Endodermal cell (in vitro differentiated cells): ENCODE data around the gene SCGB1A1. TPM values are rescaled to one million over a fixed set of nuclear protein-coding genes. Genes with fewer than 3 reads are reported as not detected.

Source experiments
- DNase-seq: peaks from one replicate; pipeline ENCODE4 v3.0.0-alpha.2; 2017
- H3K27ac ChIP-seq: 2 replicates; pipeline ENCODE4 v1.5.1; 2013; ENCODE audit warnings: mild to moderate bottlenecking, low read depth, low read length, moderate library complexity
- H3K27me3 ChIP-seq: 2 replicates; pipeline ENCODE4 v1.6.1; 2013; ENCODE audit warnings: mild to moderate bottlenecking, low read length, moderate library complexity; ENCODE audit not compliant: insufficient read depth, control insufficient read depth, poor library complexity, severe bottlenecking
- H3K36me3 ChIP-seq: 2 replicates; pipeline ENCODE4 v1.7.0; 2013; ENCODE audit warnings: mild to moderate bottlenecking, low read length, moderate library complexity; ENCODE audit not compliant: control insufficient read depth, insufficient read depth
- H3K4me1 ChIP-seq: one replicate; pipeline ENCODE4 v1.7.0; 2013; ENCODE audit warnings: low read length; ENCODE audit not compliant: control insufficient read depth, insufficient read depth
- H3K4me3 ChIP-seq: 2 replicates; pipeline ENCODE4 v1.5.1; 2013; ENCODE audit warnings: mild to moderate bottlenecking, low read length, moderate library complexity
- H3K9ac ChIP-seq: 2 replicates; pipeline ENCODE4 v1.6.1; 2013; ENCODE audit warnings: mild to moderate bottlenecking, low read length, moderate library complexity; ENCODE audit not compliant: poor library complexity, severe bottlenecking; ENCODE audit errors: extremely low read depth
- H3K9me3 ChIP-seq: 2 replicates; pipeline ENCODE4 v1.6.1; 2013; ENCODE audit warnings: mild to moderate bottlenecking, low read length, moderate library complexity; ENCODE audit not compliant: control insufficient read depth
- H3K27ac Mint-ChIP-seq: 2 replicates; pipeline ENCODE4 v1.8.0; 2020; ENCODE audit warnings: mixed read lengths
- H3K27me3 Mint-ChIP-seq: 2 replicates; pipeline ENCODE4 v1.8.0; 2021; ENCODE audit warnings: mild to moderate bottlenecking, mixed read lengths; ENCODE audit not compliant: insufficient read depth
- H3K36me3 Mint-ChIP-seq: 2 replicates; pipeline ENCODE4 v1.8.0; 2020; ENCODE audit warnings: low read depth, mixed read lengths
- H3K4me1 Mint-ChIP-seq: 2 replicates; pipeline ENCODE4 v1.8.0; 2020; ENCODE audit warnings: mixed read lengths
- H3K4me3 Mint-ChIP-seq: 2 replicates; pipeline ENCODE4 v1.8.0; 2020; ENCODE audit warnings: mild to moderate bottlenecking, moderate library complexity, mixed read lengths
- H3K9me3 Mint-ChIP-seq: 2 replicates; pipeline ENCODE4 v1.8.0; 2020; ENCODE audit warnings: mild to moderate bottlenecking, mixed read lengths
- CTCF ChIP-seq: fragments of 200-600 bp; sonication (generic); conservative IDR thresholded peaks from 2 replicates; pipeline ENCODE4 v1.5.0; 2021; ENCODE audit warnings: antibody characterized with exemption, mild to moderate bottlenecking
- WGBS, 2 experiments: methylation state at CpG; one replicate each; pipeline versions ENCODE4 v1.1.5 to v1.1.7; 2013; ENCODE audit warnings: missing lambda C conversion rate in 2 of 2, mixed read lengths in 1 of 2; ENCODE audit not compliant: insufficient coverage in 1 of 2, insufficient read length in 1 of 2; 5-methylcytosine and 5-hydroxymethylcytosine counted together
- total RNA-seq, 2 donors: library from RNA; stranded (reverse); fragmentation: NEBNext Ultra II Directional in 1 of 2; extraction: Animal tissue kit (Norgen Biotek cat#: 25700) in 1 of 2; gene quantifications; 2 replicates in 1 of 2; 3 replicates in 1 of 2; pipeline ENCODE4 v1.2.1, GENCODE V29; 2021

SCGB1A1 gene
- total RNA-seq, 2 donors from 2014 or later, result not detected

DNA sequence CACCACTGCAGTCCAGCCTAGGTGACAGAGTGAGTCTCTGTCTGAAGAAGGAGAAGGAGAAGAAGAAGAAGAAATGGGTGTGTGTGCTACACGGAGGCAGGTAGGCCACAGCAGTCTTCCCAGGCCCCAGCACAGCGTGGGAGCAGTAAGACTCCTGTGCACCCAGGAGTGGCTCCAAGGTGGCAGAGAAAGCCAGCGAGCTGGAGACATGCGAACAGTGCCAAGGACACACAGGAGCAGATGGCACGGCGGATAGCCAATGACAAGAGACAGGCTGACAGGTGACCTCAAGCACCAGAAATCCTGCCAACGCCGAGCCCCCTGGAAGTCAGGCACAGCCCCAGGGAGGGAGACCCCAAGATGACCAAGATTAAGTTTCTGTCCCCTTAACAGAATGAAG lies 9.0 kb upstream of the SCGB1A1 start:
- H3K27me3 ChIP-seq, result no peaks in the 10 kb centered on the region
- H3K36me3 Mint-ChIP-seq, result no peaks in the 10 kb centered on the region
- H3K4me3 Mint-ChIP-seq, result no peak overlapping the region
- peaks cover 2% of the 10 kb centered on the region for H3K4me1 Mint-ChIP-seq
- no peak overlapping the region for H3K9ac ChIP-seq
- no peaks in the 10 kb centered on the region for H3K36me3 ChIP-seq
- DNase-seq, result no peak
- no peaks in the 10 kb centered on the region for H3K9me3 Mint-ChIP-seq
- peaks cover 1% of the 10 kb centered on the region for H3K27me3 Mint-ChIP-seq
- no peak overlapping the region for H3K27ac ChIP-seq
- no peak for TF ChIP-seq CTCF
- WGBS, 2 experiments, result 94% methylated on average over 6 to 8 of the region's 8 CpGs
- H3K9me3 ChIP-seq, result no peaks in the 10 kb centered on the region
- no peak overlapping the region for H3K27ac Mint-ChIP-seq
- H3K4me3 ChIP-seq, result no peak overlapping the region
- peaks cover 4% of the 10 kb centered on the region for H3K4me1 ChIP-seq

- Mint-ChIP-seq H3K4me1 (peaks cover 2% of the 10 kb centered on the region), H3K27ac (no peak overlapping the region), H3K4me3 (no peak overlapping the region), H3K27me3 (peaks cover 1% of the 10 kb centered on the region), H3K9me3 (peaks cover 2% of the 10 kb centered on the region), H3K36me3 (no peaks in the 10 kb centered on the region)
- no peak overlapping the region for H3K4me3 ChIP-seq
- H3K9me3 ChIP-seq, result no peaks in the 10 kb centered on the region
- TF ChIP-seq CTCF, result no peak
- no peaks in the 10 kb centered on the region for H3K27me3 ChIP-seq
- H3K9ac ChIP-seq, result no peak overlapping the region
- 67 to 82% methylated on average over 3 to 8 of the region's 8 CpGs for WGBS, 2 experiments
- H3K27ac ChIP-seq, result no peak overlapping the region
- no peaks in the 10 kb centered on the region for H3K36me3 ChIP-seq
- peaks cover 2% of the 10 kb centered on the region for H3K4me1 ChIP-seq
- peak; percentile 46 for DNase-seq
Observed at GRCh38 chr11:62410972-62411371, 7.9 kb upstream of the SCGB1A1 start.

DNA sequence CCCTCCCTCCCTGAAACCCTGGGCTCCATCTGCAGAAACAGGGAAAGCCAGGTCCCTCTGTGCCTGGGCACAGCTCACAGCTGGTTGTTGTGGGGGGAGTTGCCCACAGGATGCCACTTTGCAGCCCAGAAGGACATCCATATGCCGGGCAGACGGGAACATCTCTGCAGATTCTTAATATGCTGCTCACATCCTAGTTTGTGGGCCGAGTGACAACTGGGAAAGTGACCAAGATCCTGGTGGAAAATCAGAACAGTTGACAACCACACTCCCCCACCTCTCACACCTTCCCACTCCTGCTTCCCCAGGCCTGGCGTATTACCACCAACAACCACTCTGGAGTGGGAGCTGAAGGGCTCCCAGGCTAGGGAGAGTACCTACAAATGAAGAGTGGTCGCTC lies 7.3 kb upstream of the SCGB1A1 start:
- DNase-seq, result no peak
- no peak overlapping the region for H3K27ac Mint-ChIP-seq
- no peaks in the 10 kb centered on the region for H3K4me1 ChIP-seq
- peaks cover 2% of the 10 kb centered on the region for H3K9me3 Mint-ChIP-seq
- H3K4me1 Mint-ChIP-seq, result no peaks in the 10 kb centered on the region
- H3K36me3 Mint-ChIP-seq, result no peaks in the 10 kb centered on the region
- H3K4me3 ChIP-seq, result no peak overlapping the region
- no peaks in the 10 kb centered on the region for H3K27me3 ChIP-seq
- H3K27ac ChIP-seq, result no peak overlapping the region
- H3K9me3 ChIP-seq, result no peaks in the 10 kb centered on the region
- WGBS, 2 experiments, result 94 to 100% methylated on average over 3 to 5 of the region's 5 CpGs
- TF ChIP-seq CTCF, result no peak
- H3K27me3 Mint-ChIP-seq, result peaks cover 1% of the 10 kb centered on the region
- H3K9ac ChIP-seq, result no peak overlapping the region
- no peak overlapping the region for H3K4me3 Mint-ChIP-seq
- H3K36me3 ChIP-seq, result no peaks in the 10 kb centered on the region
